OCI-LY3 (cell line): Measurements from ENCODE around the gene FAM180B.

Source experiments
- EZH2phosphoT487 ChIP-seq: fragments of 200-600 bp; shearing (Covaris generic); IDR thresholded peaks from 2 replicates; pipeline ENCODE4 v1.6.1; 2018; ENCODE audit warnings: antibody characterized with exemption, mixed run types, low read depth
- TF ChIP-seq, protein P1 (sequence below): fragments of 200-600, 300-600 bp; sonication (generic); IDR thresholded peaks from 2 replicates; pipeline ENCODE4 v1.5.1; 2014; ENCODE audit warnings: antibody characterized with exemption, low read length, low read depth

DNA sequence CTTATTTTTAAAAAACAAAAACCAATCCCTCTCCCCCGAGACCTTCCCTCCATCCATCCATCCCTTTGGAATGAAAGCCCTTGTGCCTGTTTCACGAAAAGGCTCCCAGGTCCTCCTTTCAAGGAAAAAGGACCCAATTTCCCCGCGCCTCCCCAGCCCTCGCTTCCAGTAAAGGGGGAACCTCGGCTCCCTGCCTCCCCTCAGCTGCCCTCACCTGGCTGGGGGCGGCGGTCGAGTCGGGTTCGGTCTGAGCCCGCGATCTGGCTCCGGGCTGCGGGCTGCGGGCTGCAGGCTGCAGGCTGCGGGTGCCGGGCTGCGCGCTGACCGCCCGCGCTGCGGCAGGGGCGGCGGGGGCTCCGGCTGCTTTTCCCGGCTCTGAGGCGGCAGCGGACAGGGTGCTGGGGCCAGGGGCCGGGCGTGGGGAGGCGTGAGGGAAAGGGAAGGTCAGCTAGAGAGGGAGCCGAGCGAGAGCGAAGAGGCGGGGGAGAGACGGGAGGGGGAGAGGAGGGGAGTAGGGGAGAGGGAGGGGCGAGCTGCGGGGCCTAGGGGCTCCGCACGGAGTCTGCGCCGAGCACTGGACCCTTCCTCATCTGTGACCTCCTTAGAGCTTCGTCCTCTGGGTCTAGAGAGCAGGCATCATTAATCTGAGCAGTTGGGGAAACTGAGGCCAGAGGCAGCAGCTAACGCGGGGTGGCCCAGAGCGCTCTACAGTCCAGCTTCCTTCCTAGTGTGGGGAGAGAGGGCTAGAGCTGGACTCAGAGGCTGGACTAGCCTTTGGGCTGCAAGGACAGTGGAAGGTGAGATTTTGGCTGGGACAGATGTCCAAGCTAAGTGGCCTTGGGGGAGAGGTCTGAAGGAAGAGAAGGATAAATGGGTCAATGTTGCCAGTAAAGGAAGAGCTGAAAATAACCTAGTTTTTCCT is 7.7 kb downstream of the FAM180B start, which contains the start of gene C1QTNF4:
- TF ChIP-seq, protein P1, sequence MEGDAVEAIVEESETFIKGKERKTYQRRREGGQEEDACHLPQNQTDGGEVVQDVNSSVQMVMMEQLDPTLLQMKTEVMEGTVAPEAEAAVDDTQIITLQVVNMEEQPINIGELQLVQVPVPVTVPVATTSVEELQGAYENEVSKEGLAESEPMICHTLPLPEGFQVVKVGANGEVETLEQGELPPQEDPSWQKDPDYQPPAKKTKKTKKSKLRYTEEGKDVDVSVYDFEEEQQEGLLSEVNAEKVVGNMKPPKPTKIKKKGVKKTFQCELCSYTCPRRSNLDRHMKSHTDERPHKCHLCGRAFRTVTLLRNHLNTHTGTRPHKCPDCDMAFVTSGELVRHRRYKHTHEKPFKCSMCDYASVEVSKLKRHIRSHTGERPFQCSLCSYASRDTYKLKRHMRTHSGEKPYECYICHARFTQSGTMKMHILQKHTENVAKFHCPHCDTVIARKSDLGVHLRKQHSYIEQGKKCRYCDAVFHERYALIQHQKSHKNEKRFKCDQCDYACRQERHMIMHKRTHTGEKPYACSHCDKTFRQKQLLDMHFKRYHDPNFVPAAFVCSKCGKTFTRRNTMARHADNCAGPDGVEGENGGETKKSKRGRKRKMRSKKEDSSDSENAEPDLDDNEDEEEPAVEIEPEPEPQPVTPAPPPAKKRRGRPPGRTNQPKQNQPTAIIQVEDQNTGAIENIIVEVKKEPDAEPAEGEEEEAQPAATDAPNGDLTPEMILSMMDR, result no peak
- TF ChIP-seq EZH2phosphoT487, result no peak
